ENCODE results near the gene PNMA8B.

PNMA8B gene

GRCh38 chr19:46441866-46442265, 53.8 kb downstream of the PNMA8B start:
- TF ChIP-seq ZNF274 (IDR thresholded peaks at IDR 0.05; ENCODE audit: low read depth, low read length): no peak
- no peak overlapping the region for H3K4me3 ChIP-seq (ENCODE audit: low read length)
